ENCODE measurements around the gene ZNF322.

The ZNF322 gene

DNA sequence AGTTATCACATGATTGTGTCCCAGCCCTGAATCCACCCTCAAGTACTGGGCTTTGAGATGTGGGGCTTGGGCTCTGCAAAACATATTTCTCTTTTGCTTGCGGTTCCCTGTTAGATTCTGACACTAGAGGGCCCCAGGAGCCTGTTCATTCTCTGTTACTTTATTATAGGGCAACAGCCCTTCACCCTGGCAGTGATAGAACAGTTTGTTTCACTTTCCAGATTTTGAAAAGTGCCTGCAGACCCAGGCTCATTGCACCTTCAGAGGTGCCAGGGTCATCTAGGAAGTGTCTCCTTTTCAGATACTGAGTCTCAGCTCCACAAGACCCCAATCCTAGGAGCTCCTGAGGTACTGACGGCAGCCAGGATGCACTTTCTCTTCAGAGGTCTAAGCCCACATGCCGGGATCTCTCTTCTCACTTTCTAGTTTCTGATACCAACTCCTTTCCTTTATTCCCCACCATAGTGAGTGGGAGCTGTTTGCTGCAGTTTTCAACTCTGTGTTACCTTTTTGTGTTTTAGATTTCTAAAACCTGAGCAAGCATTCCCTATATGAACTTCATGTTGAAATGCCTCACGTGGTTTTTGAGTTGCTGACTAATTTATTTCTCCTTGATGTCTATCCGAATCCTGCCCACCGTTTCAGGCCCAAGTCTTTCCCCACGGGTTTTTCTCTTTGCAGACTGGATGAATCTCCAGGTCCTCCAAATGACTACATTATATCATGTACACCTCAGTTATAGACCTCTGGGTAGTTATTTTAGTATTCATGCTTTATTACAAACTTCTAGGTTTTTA, 51.9 kb downstream of the ZNF322 start:
- no peak overlapping the region for H4K91ac ChIP-seq (ENCODE audit: low read depth, low read length, poor library complexity)
- no peak overlapping the region for H3K4me2 ChIP-seq (ENCODE audit: insufficient read depth, low read length, poor library complexity, severe bottlenecking)
- H3K23ac ChIP-seq (ENCODE audit: low read depth, low read length, poor library complexity) = no peak overlapping the region
- no peak overlapping the region for H4K8ac ChIP-seq (ENCODE audit: low read depth, low read length)
- no peaks in the 10 kb centered on the region for H3K9me3 ChIP-seq (replicated peaks in 1 of 2; ENCODE audit: control insufficient read depth in 2 of 2, insufficient read depth in 1 of 2, low read depth in 1 of 2, low read length in 2 of 2)
- H2AK5ac ChIP-seq (ENCODE audit: low read depth, low read length) = no peak overlapping the region
- peaks cover 0 to 36% (median 15%) of the 10 kb centered on the region in 3 experiments for H3K27me3 ChIP-seq (ENCODE audit: control insufficient read depth in 3 of 3, insufficient read depth in 3 of 3, low read depth in 1 of 3, low read length in 3 of 3)
- H2BK5ac ChIP-seq (ENCODE audit: low read length) = no peak overlapping the region
- H3K27ac ChIP-seq (replicated peaks; ENCODE audit: low read length) = no peak overlapping the region
- peak; percentile 37 for DNase-seq (ENCODE audit: low spot score)
- peak overlapping the region; percentile 76 for H2AFZ ChIP-seq (ENCODE audit: low read length)
- H3K36me3 ChIP-seq (replicated peaks in 1 of 2; ENCODE audit: control insufficient read depth in 2 of 2, insufficient read depth in 2 of 2, low read length in 2 of 2) = no peaks in the 10 kb centered on the region
- H2BK15ac ChIP-seq (ENCODE audit: low read length) = no peak overlapping the region
- no peak overlapping the region for H3K4ac ChIP-seq (ENCODE audit: low read length)
- no CpG with 5 or more reads among the region's 7 CpGs for WGBS, 2 donors (ENCODE audit: extremely low coverage in 2 of 2, insufficient read length in 2 of 2, insufficient replicate concordance in 1 of 2)
- H2BK12ac ChIP-seq (ENCODE audit: low read length) = no peak overlapping the region
- H3K14ac ChIP-seq (ENCODE audit: low read length) = no peak overlapping the region
- H3K18ac ChIP-seq (ENCODE audit: low read length) = no peak overlapping the region
- H3K4me3 ChIP-seq (ENCODE audit: low read length in 2 of 2) = no peak overlapping the region
- H3K4me1 ChIP-seq (ENCODE audit: control insufficient read depth in 2 of 2, insufficient read depth in 1 of 2, low read depth in 1 of 2, low read length in 2 of 2) = peaks cover 0 to 2% of the 10 kb centered on the region in 2 donors
- no peak overlapping the region for H3K9ac ChIP-seq (ENCODE audit: low read depth, low read length, poor library complexity)
- no peak overlapping the region for H2BK120ac ChIP-seq (ENCODE audit: low read depth, low read length)
- no peaks in the 10 kb centered on the region for H3K79me1 ChIP-seq (ENCODE audit: low read depth, low read length)

DNA sequence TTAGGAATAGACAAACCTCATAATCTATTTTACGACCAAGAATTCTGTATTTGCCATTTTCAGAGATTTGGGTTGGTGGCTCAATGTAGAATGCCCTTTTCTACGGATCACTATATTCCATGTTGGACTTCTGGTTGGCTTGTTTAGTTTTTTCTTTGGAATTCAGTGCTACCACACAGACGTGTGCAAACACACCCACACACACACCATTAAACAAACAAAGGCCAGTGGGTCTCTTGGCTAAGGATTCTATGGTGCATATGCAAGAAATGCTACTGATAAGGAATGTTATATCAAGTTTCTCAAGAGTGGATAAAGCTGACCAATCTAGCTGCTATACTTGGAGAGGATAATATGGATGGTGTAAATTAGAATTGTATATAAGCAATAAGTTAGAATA, 54.7 kb downstream of the ZNF322 start:
- Histone ChIP-seq H3K4me2 (ENCODE audit: insufficient read depth, low read length, poor library complexity, severe bottlenecking) (no peak overlapping the region), H3K9ac (ENCODE audit: low read depth, low read length, poor library complexity) (no peak overlapping the region), H3K18ac (ENCODE audit: low read length) (no peak overlapping the region)

DNA sequence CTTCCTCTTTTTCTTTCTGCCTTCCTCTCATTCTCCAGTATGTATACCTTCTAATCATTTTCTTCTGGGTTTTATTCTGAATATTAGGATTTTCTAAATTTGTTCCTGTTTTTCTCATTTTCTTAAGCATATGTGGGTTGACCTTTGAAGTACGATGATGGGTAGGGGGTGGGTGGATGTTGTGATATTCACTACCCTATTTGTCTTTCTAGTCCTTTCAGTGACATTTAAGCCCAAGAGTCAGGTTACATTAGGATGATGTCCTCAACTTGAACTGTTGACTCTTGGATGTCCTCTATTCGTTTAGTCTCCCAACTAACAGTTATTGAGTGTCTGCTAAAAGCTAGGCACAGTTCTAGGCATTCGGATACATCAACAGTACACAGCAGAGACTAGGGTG, 55.5 kb downstream of the ZNF322 start:
- H2BK12ac ChIP-seq (ENCODE audit: low read length) = no peak overlapping the region
- no peak overlapping the region for H4K91ac ChIP-seq (ENCODE audit: low read depth, low read length, poor library complexity)
- H3K4me1 ChIP-seq (ENCODE audit: control insufficient read depth in 2 of 2, insufficient read depth in 1 of 2, low read depth in 1 of 2, low read length in 2 of 2) = peaks cover 0 to 2% of the 10 kb centered on the region in 2 donors
- no peak overlapping the region for H3K14ac ChIP-seq (ENCODE audit: low read length)
- H3K4me2 ChIP-seq (ENCODE audit: insufficient read depth, low read length, poor library complexity, severe bottlenecking) = no peak overlapping the region
- H3K9ac ChIP-seq (ENCODE audit: low read depth, low read length, poor library complexity) = no peak overlapping the region
- no peak overlapping the region for H2AK5ac ChIP-seq (ENCODE audit: low read depth, low read length)
- no peak overlapping the region for H3K23ac ChIP-seq (ENCODE audit: low read depth, low read length, poor library complexity)
- no peak overlapping the region for H2BK120ac ChIP-seq (ENCODE audit: low read depth, low read length)
- H4K8ac ChIP-seq (ENCODE audit: low read depth, low read length) = no peak overlapping the region
- no peak overlapping the region for H2BK5ac ChIP-seq (ENCODE audit: low read length)
- peaks cover 0 to 4% (median 0%) of the 10 kb centered on the region in 3 experiments for H3K27me3 ChIP-seq (ENCODE audit: control insufficient read depth in 3 of 3, insufficient read depth in 3 of 3, low read depth in 1 of 3, low read length in 3 of 3)
- H3K36me3 ChIP-seq (replicated peaks in 1 of 2; ENCODE audit: control insufficient read depth in 2 of 2, insufficient read depth in 2 of 2, low read length in 2 of 2) = peaks cover 0 to 14% of the 10 kb centered on the region in 2 donors
- no peaks in the 10 kb centered on the region for H3K79me1 ChIP-seq (ENCODE audit: low read depth, low read length)
- H3K18ac ChIP-seq (ENCODE audit: low read length) = no peak overlapping the region
- no peak overlapping the region for H3K4ac ChIP-seq (ENCODE audit: low read length)
- no peak for DNase-seq (ENCODE audit: low spot score)
- no peak overlapping the region for H3K4me3 ChIP-seq (ENCODE audit: low read length in 2 of 2)
- no CpG with 5 or more reads among the region's 3 CpGs for WGBS, 2 donors (ENCODE audit: extremely low coverage in 2 of 2, insufficient read length in 2 of 2, insufficient replicate concordance in 1 of 2)
- H3K27ac ChIP-seq (replicated peaks; ENCODE audit: low read length) = no peak overlapping the region
- no peaks in the 10 kb centered on the region for H3K9me3 ChIP-seq (replicated peaks in 1 of 2; ENCODE audit: control insufficient read depth in 2 of 2, insufficient read depth in 1 of 2, low read depth in 1 of 2, low read length in 2 of 2)
- no peak overlapping the region for H2BK15ac ChIP-seq (ENCODE audit: low read length)
- no peak overlapping the region for H2AFZ ChIP-seq (ENCODE audit: low read length)

More for the DNA sequence above, 54.7 kb downstream of the ZNF322 start:
- Histone ChIP-seq H3K14ac (ENCODE audit: low read length) (no peak overlapping the region), H2BK5ac (ENCODE audit: low read length) (no peak overlapping the region), H2BK15ac (ENCODE audit: low read length) (no peak overlapping the region), H2BK12ac (ENCODE audit: low read length) (no peak overlapping the region), H3K36me3 (replicated peaks in 1 of 2; ENCODE audit: control insufficient read depth in 2 of 2, insufficient read depth in 2 of 2, low read length in 2 of 2) (peaks cover 0 to 7% of the 10 kb centered on the region in 2 donors), H3K4ac (ENCODE audit: low read length) (no peak overlapping the region), H3K23ac (ENCODE audit: low read depth, low read length, poor library complexity) (no peak overlapping the region), H2AFZ (ENCODE audit: low read length) (no peak overlapping the region), H4K8ac (ENCODE audit: low read depth, low read length) (no peak overlapping the region), H3K4me3 (ENCODE audit: low read length in 2 of 2) (no peak overlapping the region), H2BK120ac (ENCODE audit: low read depth, low read length) (no peak overlapping the region), H3K79me1 (ENCODE audit: low read depth, low read length) (no peaks in the 10 kb centered on the region), H2AK5ac (ENCODE audit: low read depth, low read length) (no peak overlapping the region), H4K91ac (ENCODE audit: low read depth, low read length, poor library complexity) (no peak overlapping the region), H3K27ac (replicated peaks; ENCODE audit: low read length) (no peak overlapping the region), H3K9me3 (replicated peaks in 1 of 2; ENCODE audit: control insufficient read depth in 2 of 2, insufficient read depth in 1 of 2, low read depth in 1 of 2, low read length in 2 of 2) (no peaks in the 10 kb centered on the region), H3K4me1 (ENCODE audit: control insufficient read depth in 2 of 2, insufficient read depth in 1 of 2, low read depth in 1 of 2, low read length in 2 of 2) (peaks cover 0 to 2% of the 10 kb centered on the region in 2 donors), H3K27me3 (ENCODE audit: control insufficient read depth in 3 of 3, insufficient read depth in 3 of 3, low read depth in 1 of 3, low read length in 3 of 3) (peaks cover 0 to 12% (median 0%) of the 10 kb centered on the region in 3 experiments)
- no CpG with 5 or more reads among the region's 3 CpGs for WGBS, 2 donors (ENCODE audit: extremely low coverage in 2 of 2, insufficient read length in 2 of 2, insufficient replicate concordance in 1 of 2)
- no peak for DNase-seq (ENCODE audit: low spot score)

DNA sequence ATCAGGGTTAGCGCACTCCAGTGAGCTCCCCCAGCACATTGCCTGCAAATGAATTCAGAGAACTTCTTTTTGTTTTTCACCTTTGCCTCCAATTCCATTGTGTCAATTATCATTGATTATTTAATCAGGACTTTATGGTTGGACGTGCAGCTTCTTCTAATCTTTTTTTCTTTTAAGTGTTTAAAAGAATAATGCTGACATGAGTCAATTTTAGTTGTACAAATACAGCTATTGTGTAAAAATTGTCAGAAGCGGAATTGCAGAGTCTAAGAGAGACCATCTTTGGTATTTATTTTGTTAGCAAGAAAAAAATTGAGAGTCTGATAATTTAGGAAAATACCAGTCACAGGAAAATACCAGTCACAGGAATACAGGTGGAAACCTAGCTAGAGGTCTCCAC, 57.3 kb downstream of the ZNF322 start:
- H3K14ac ChIP-seq (ENCODE audit: low read length) = no peak overlapping the region
- no peak overlapping the region for H2AFZ ChIP-seq (ENCODE audit: low read length)
- no peak overlapping the region for H4K91ac ChIP-seq (ENCODE audit: low read depth, low read length, poor library complexity)
- WGBS, 2 donors (ENCODE audit: extremely low coverage in 2 of 2, insufficient read length in 2 of 2, insufficient replicate concordance in 1 of 2) = no CpG with 5 or more reads among the region's 3 CpGs
- H2AK5ac ChIP-seq (ENCODE audit: low read depth, low read length) = no peak overlapping the region
- H3K79me1 ChIP-seq (ENCODE audit: low read depth, low read length) = peaks cover 5% of the 10 kb centered on the region
- H3K4me3 ChIP-seq (ENCODE audit: low read length in 2 of 2) = no peak overlapping the region
- no peak overlapping the region for H3K4ac ChIP-seq (ENCODE audit: low read length)
- H3K18ac ChIP-seq (ENCODE audit: low read length) = no peak overlapping the region
- DNase-seq (ENCODE audit: low spot score) = no peak
- H3K4me1 ChIP-seq (ENCODE audit: control insufficient read depth in 2 of 2, insufficient read depth in 1 of 2, low read depth in 1 of 2, low read length in 2 of 2) = peaks cover 3 to 8% of the 10 kb centered on the region in 2 donors
- no peaks in the 10 kb centered on the region for H3K9me3 ChIP-seq (replicated peaks in 1 of 2; ENCODE audit: control insufficient read depth in 2 of 2, insufficient read depth in 1 of 2, low read depth in 1 of 2, low read length in 2 of 2)
- peaks cover 9 to 28% of the 10 kb centered on the region in 2 donors for H3K36me3 ChIP-seq (replicated peaks in 1 of 2; ENCODE audit: control insufficient read depth in 2 of 2, insufficient read depth in 2 of 2, low read length in 2 of 2)
- no peak overlapping the region for H2BK5ac ChIP-seq (ENCODE audit: low read length)
- H2BK12ac ChIP-seq (ENCODE audit: low read length) = no peak overlapping the region
- no peak overlapping the region for H2BK15ac ChIP-seq (ENCODE audit: low read length)
- no peak overlapping the region for H4K8ac ChIP-seq (ENCODE audit: low read depth, low read length)
- no peak overlapping the region for H3K23ac ChIP-seq (ENCODE audit: low read depth, low read length, poor library complexity)
- no peak overlapping the region for H3K27ac ChIP-seq (replicated peaks; ENCODE audit: low read length)
- H3K9ac ChIP-seq (ENCODE audit: low read depth, low read length, poor library complexity) = no peak overlapping the region
- no peaks in the 10 kb centered on the region for H3K27me3 ChIP-seq (ENCODE audit: control insufficient read depth in 3 of 3, insufficient read depth in 3 of 3, low read depth in 1 of 3, low read length in 3 of 3)
- no peak overlapping the region for H2BK120ac ChIP-seq (ENCODE audit: low read depth, low read length)
- no peak overlapping the region for H3K4me2 ChIP-seq (ENCODE audit: insufficient read depth, low read length, poor library complexity, severe bottlenecking)
